K562 (cell line): ENCODE measurements around the gene SEZ6. TPM values are rescaled to one million over a fixed set of nuclear protein-coding genes. Genes with fewer than 3 reads are reported as not detected.

Experiments used
- ATAC-seq: fragments of 200-7000 bp; cut with Tn5 transposase; 3 replicates; pipeline ENCODE4 v1.9.1; 2020; ENCODE audit warnings: moderate library complexity
- BruUV-seq: library from RNA; stranded (reverse); fragments of 400-500 nt; replicated peaks from 2 replicates; lab custom pipeline; 2021; lab: Mats Ljungman, UMichigan
- CTCF ChIA-PET: fragments of 300-600 bp; formaldehyde crosslinking; extraction: SDS; loops from one replicate; lab custom pipeline; 2021; ENCODE audit warnings: low intra/inter-chr PET ratio; lab: Yijun Ruan, JAX
- POLR2A ChIA-PET: fragments of 300-600, 350-650 bp; sonication (Branson Sonifier 250); formaldehyde crosslinking; extraction: SDS; loops from one replicate; lab custom pipeline; 2021; ENCODE audit warnings: antibody characterized with exemption, inconsistent platforms; lab: Yijun Ruan, JAX
- DNase-seq, 4 experiments: peaks; one replicate each; pipeline versions ENCODE4 v3.0.0 to v3.0.0-alpha.2; 2011 to 2018; ENCODE audit warnings: low spot score in 3 of 4, mixed read lengths in 3 of 4; ENCODE audit errors: extremely low read depth in 1 of 4
- FAIRE-seq: peaks from 2 replicates; lab custom pipeline; 2011; peaks lifted over from hg19 to GRCh38; lab: Jason Lieb, UNC
- H2AFZ ChIP-seq: 2 replicates; pipeline ENCODE4 v1.6.0; 2011; ENCODE audit warnings: low read depth, low read length, control low read depth, inconsistent platforms
- H3K27ac ChIP-seq: fragments of 200-600 bp; 3 replicates; pipeline ENCODE4 v1.8.0; 2011; ENCODE audit warnings: low read depth, mild to moderate bottlenecking, control low read depth, inconsistent platforms, low read length, moderate library complexity, mixed read lengths; ENCODE audit errors: extremely low read depth
- H3K27me3 ChIP-seq, 2 experiments: fragments of 300-600 bp in 1 of 2; 2 replicates in 1 of 2; 3 replicates in 1 of 2; pipeline versions ENCODE4 v1.6.0 to v1.8.0; 2011; ENCODE audit warnings: inconsistent platforms in 2 of 2, low read length in 2 of 2, mild to moderate bottlenecking in 1 of 2, mixed read lengths in 1 of 2, moderate library complexity in 1 of 2; ENCODE audit not compliant: control insufficient read depth in 2 of 2, insufficient read depth in 2 of 2
- H3K36me3 ChIP-seq: fragments of 300-600 bp; 3 replicates; pipeline ENCODE4 v1.8.0; 2011; ENCODE audit warnings: mild to moderate bottlenecking, low read length, inconsistent platforms; ENCODE audit not compliant: control insufficient read depth, insufficient read depth
- H3K4me1 ChIP-seq, 2 experiments: fragments of 200-600 bp in 1 of 2; replicated peaks in 1 of 2; 2 replicates in 1 of 2; 3 replicates in 1 of 2; pipeline versions ENCODE4 v1.5.1 to v1.8.0; 2011; ENCODE audit warnings: inconsistent platforms in 2 of 2, low read length in 2 of 2, mild to moderate bottlenecking in 1 of 2, mixed read lengths in 1 of 2, moderate library complexity in 1 of 2; ENCODE audit not compliant: control insufficient read depth in 2 of 2, insufficient read depth in 2 of 2
- H3K4me2 ChIP-seq: 2 replicates; pipeline ENCODE4 v1.6.1; 2011; ENCODE audit warnings: low read length, control low read depth, inconsistent platforms, mixed read lengths; ENCODE audit not compliant: insufficient read depth
- H3K4me3 ChIP-seq: fragments of 200-600 bp; sonication (generic), shearing (Covaris generic); 2 replicates; pipeline ENCODE4 v1.5.1; 2016; ENCODE audit warnings: control low read depth, inconsistent platforms
- H3K79me2 ChIP-seq: fragments of 200-600 bp; 3 replicates; pipeline ENCODE4 v1.8.0; 2011; ENCODE audit warnings: low read length, inconsistent platforms; ENCODE audit not compliant: control insufficient read depth, insufficient read depth
- H3K9ac ChIP-seq, 2 experiments: 2 replicates each; pipeline versions ENCODE4 v1.6.0 to v1.6.1; 2011; ENCODE audit warnings: low read depth in 2 of 2, low read length in 2 of 2, control low read depth in 1 of 2, inconsistent platforms in 1 of 2, mild to moderate bottlenecking in 1 of 2, mixed read lengths in 1 of 2; ENCODE audit not compliant: insufficient read depth in 1 of 2
- H3K9me1 ChIP-seq: one replicate; pipeline ENCODE4 v1.6.0; 2011; ENCODE audit warnings: inconsistent platforms, mild to moderate bottlenecking, low read length, moderate library complexity; ENCODE audit not compliant: control insufficient read depth, insufficient read depth
- H3K9me3 ChIP-seq: replicated peaks from 2 replicates; pipeline ENCODE4 v1.5.1; 2011; ENCODE audit warnings: low read depth, low read length, inconsistent platforms; ENCODE audit not compliant: control insufficient read depth, insufficient read depth
- H4K20me1 ChIP-seq: replicated peaks from 2 replicates; pipeline ENCODE4 v1.6.1; 2011; ENCODE audit warnings: low read length, inconsistent platforms, mixed read lengths; ENCODE audit not compliant: control insufficient read depth, insufficient read depth
- ATF2 ChIP-seq: sonication (generic); formaldehyde crosslinking; IDR thresholded peaks from 2 replicates; pipeline ENCODE4 v1.8.1; 2022; ENCODE audit warnings: missing genetic modification reagents
- CC2D1A ChIP-seq: fragments of 450-650 bp; IDR thresholded peaks from 2 replicates; pipeline ENCODE4 v1.6.1; 2017; ENCODE audit warnings: mild to moderate bottlenecking
- HMG20A ChIP-seq: fragments of 450-650 bp; formaldehyde crosslinking; conservative IDR thresholded peaks from 2 replicates; pipeline ENCODE4 v1.4.0; 2020; ENCODE audit warnings: mild to moderate bottlenecking, mixed read lengths
- MAFF ChIP-seq: IDR thresholded peaks from 2 replicates; pipeline ENCODE4 v1.6.1; 2012; ENCODE audit warnings: low read length, improper control_type of control experiment
- MAX ChIP-seq: sonication (generic); formaldehyde crosslinking; IDR thresholded peaks from 2 replicates; pipeline ENCODE4 v1.9.0; 2022; ENCODE audit warnings: mild to moderate bottlenecking, missing genetic modification reagents
- PHF20 ChIP-seq: fragments of 450-650 bp; IDR thresholded peaks from 2 replicates; pipeline ENCODE4 v1.6.1; 2018; ENCODE audit not compliant: partially characterized antibody
- PRMT5 ChIP-seq: sonication (generic); formaldehyde crosslinking; IDR thresholded peaks from 2 replicates; pipeline ENCODE4 v1.5.0; 2020; ENCODE audit warnings: missing genetic modification reagents
- SNIP1 ChIP-seq: fragments of 450-650 bp; IDR thresholded peaks from 2 replicates; pipeline ENCODE4 v1.7.1; 2017; ENCODE audit warnings: low read depth, mild to moderate bottlenecking
- ZKSCAN8 ChIP-seq: fragments of 200-800 bp; sonication (Bioruptor generic); IDR thresholded peaks from 2 replicates; pipeline ENCODE4 v1.6.1; 2016; ENCODE audit warnings: missing genetic modification characterization, missing compliant biosample characterization
- WGBS: fragments of 100-300 bp; shearing (Covaris generic); methylation state at CpG from one replicate; pipeline ENCODE4 v1.1.6; 2016; ENCODE audit warnings: low coverage, mixed read lengths; ENCODE audit not compliant: insufficient coverage; ENCODE audit errors: missing lambda C conversion rate; 5-methylcytosine and 5-hydroxymethylcytosine counted together
- in situ Hi-C: fragments of 300-500 bp; cut with MboI; formaldehyde crosslinking; loops from 4 replicates; pipeline ENCODE4 v1.15.0; 2018; ENCODE audit warnings: inconsistent platforms, mixed read lengths
- intact Hi-C: fragments of 100-400 bp; cut with micrococcal nuclease; formaldehyde crosslinking; loops from 2 replicates; pipeline ENCODE4 v1.14.2; 2022
- polyA plus RNA-seq, 8 experiments: library from polyadenylated mRNA; depleted of rRNA in 4 of 8; stranded (reverse) in 5 of 8; unstranded in 3 of 8; fragments of >200 nt; fragmentation: Nextera tagmentation in 2 of 8; fragmentation: Illumina TruSeq in 1 of 8; extraction: Ambion mirVana in 2 of 8; extraction: Trizol in 1 of 8; gene quantifications; 2 replicates each; pipeline versions ENCODE4 v1.2.1 to v1.2.3, GENCODE V29; 2011 to 2014; ENCODE audit warnings: inconsistent platforms in 1 of 8, missing spikeins in 1 of 8
- total RNA-seq, 7 experiments: library from RNA; depleted of rRNA in 6 of 7; stranded (reverse); fragments of >200 nt in 6 of 7; fragmentation: Illumina TruSeq in 2 of 7; extraction: Trizol in 2 of 7; gene quantifications; 2 replicates each; pipeline versions ENCODE4 v1.2.1 to v1.2.3, GENCODE V29; 2011 to 2021; ENCODE audit warnings: low replicate concordance in 1 of 7
- TF ChIP-seq, protein P1 (sequence below): fragments of 250-450 bp; sonication (Bioruptor Pico); IDR thresholded peaks from 2 replicates; pipeline ENCODE4 v1.4.0; 2020

The SEZ6 gene
- total and polyA plus RNA-seq, 9 of the 15 experiments (the other 6 are each of a cell fraction or from before 2014, with no cell fraction given) = not detected

- Histone ChIP-seq H3K4me2 (no peak overlapping the region), H3K36me3 (no peaks in the 10 kb centered on the region), H4K20me1 (peaks cover 4% of the 10 kb centered on the region; the same call in 1 of the 2 replicates), H2AFZ (no peak overlapping the region), H3K4me3 (no peak overlapping the region), H3K9me1 (no peaks in the 10 kb centered on the region), H3K9me3 (no peaks in the 10 kb centered on the region), H3K9ac (no peak overlapping the region), H3K79me2 (no peaks in the 10 kb centered on the region), H3K4me1 (peaks cover 0 to 6% of the 10 kb centered on the region in 2 experiments; a peak in 2 of 5 replicates), H3K27ac (no peak overlapping the region), H3K27me3 (peaks cover 35 to 45% of the 10 kb centered on the region in 2 experiments)
- BruUV-seq = no TSS peak
- FAIRE-seq = no peak
- intact Hi-C loops = no loop called here
- ATAC-seq = no peak
- in situ Hi-C loops = no loop called here
- whole genome bisulfite sequencing = 2% methylated on average over 7 of the region's 7 CpGs
- TF ChIP-seq, protein P1, sequence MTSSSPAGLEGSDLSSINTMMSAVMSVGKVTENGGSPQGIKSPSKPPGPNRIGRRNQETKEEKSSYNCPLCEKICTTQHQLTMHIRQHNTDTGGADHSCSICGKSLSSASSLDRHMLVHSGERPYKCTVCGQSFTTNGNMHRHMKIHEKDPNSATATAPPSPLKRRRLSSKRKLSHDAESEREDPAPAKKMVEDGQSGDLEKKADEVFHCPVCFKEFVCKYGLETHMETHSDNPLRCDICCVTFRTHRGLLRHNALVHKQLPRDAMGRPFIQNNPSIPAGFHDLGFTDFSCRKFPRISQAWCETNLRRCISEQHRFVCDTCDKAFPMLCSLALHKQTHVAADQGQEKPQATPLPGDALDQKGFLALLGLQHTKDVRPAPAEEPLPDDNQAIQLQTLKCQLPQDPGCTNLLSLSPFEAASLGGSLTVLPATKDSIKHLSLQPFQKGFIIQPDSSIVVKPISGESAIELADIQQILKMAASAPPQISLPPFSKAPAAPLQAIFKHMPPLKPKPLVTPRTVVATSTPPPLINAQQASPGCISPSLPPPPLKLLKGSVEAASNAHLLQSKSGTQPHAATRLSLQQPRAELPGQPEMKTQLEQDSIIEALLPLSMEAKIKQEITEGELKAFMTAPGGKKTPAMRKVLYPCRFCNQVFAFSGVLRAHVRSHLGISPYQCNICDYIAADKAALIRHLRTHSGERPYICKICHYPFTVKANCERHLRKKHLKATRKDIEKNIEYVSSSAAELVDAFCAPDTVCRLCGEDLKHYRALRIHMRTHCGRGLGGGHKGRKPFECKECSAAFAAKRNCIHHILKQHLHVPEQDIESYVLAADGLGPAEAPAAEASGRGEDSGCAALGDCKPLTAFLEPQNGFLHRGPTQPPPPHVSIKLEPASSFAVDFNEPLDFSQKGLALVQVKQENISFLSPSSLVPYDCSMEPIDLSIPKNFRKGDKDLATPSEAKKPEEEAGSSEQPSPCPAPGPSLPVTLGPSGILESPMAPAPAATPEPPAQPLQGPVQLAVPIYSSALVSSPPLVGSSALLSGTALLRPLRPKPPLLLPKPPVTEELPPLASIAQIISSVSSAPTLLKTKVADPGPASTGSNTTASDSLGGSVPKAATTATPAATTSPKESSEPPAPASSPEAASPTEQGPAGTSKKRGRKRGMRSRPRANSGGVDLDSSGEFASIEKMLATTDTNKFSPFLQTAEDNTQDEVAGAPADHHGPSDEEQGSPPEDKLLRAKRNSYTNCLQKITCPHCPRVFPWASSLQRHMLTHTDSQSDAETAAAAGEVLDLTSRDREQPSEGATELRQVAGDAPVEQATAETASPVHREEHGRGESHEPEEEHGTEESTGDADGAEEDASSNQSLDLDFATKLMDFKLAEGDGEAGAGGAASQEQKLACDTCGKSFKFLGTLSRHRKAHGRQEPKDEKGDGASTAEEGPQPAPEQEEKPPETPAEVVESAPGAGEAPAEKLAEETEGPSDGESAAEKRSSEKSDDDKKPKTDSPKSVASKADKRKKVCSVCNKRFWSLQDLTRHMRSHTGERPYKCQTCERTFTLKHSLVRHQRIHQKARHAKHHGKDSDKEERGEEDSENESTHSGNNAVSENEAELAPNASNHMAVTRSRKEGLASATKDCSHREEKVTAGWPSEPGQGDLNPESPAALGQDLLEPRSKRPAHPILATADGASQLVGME = no peak
- no peak for TF ChIP-seq MAFF
- no peak for TF ChIP-seq PRMT5 (CRISPR knock-in tag)
- TF ChIP-seq SNIP1 = no peak
- no peak for TF ChIP-seq ZKSCAN8 (CRISPR knock-in tag)
- TF ChIP-seq PHF20 = no peak
- TF ChIP-seq HMG20A = no peak
- no peak for TF ChIP-seq MAX (CRISPR knock-in tag)
- no peak for TF ChIP-seq ATF2 (CRISPR knock-in tag)
- no peak for TF ChIP-seq CC2D1A
- CTCF ChIA-PET = no interaction called here
- no peak for DNase-seq
- POLR2A ChIA-PET = interaction anchor here (0.6 kb wide), 1 partner anchor 10 kb away, joined by 3 read pairs; no protein-coding TSS in a partner anchor
These were observed 40.1 kb upstream of the SEZ6 start for GRCh38 chr17:29045734-29046472.
